Endothelial cell (in vitro differentiated cells): ENCODE results near the gene EVL. TPM values are rescaled to one million over a fixed set of nuclear protein-coding genes. Genes with fewer than 3 reads are reported as not detected.

Source experiments
- DNase-seq: peaks from one replicate; pipeline ENCODE4 v3.0.0; 2021; ENCODE audit warnings: low spot score
- H3K27ac Mint-ChIP-seq: one replicate; pipeline ENCODE4 v1.8.0; 2021; ENCODE audit warnings: mixed read lengths, inconsistent platforms; ENCODE audit not compliant: unreplicated experiment
- H3K27me3 Mint-ChIP-seq: one replicate; pipeline ENCODE4 v1.8.0; 2021; ENCODE audit warnings: mild to moderate bottlenecking, moderate library complexity, mixed read lengths, inconsistent platforms; ENCODE audit not compliant: unreplicated experiment
- H3K36me3 Mint-ChIP-seq: one replicate; pipeline ENCODE4 v1.8.0; 2021; ENCODE audit warnings: mild to moderate bottlenecking, low read depth, mixed read lengths, inconsistent platforms; ENCODE audit not compliant: unreplicated experiment
- H3K4me1 Mint-ChIP-seq: one replicate; pipeline ENCODE4 v1.8.0; 2021; ENCODE audit warnings: mild to moderate bottlenecking, mixed read lengths, inconsistent platforms; ENCODE audit not compliant: unreplicated experiment
- H3K4me3 Mint-ChIP-seq: one replicate; pipeline ENCODE4 v1.8.0; 2021; ENCODE audit warnings: mild to moderate bottlenecking, mixed read lengths, inconsistent platforms; ENCODE audit not compliant: unreplicated experiment
- H3K9me3 Mint-ChIP-seq: one replicate; pipeline ENCODE4 v1.8.0; 2021; ENCODE audit warnings: mixed read lengths, inconsistent platforms; ENCODE audit not compliant: unreplicated experiment
- total RNA-seq: library from RNA; stranded (reverse); fragmentation: NEBNext Ultra II Directional; extraction: Animal tissue kit (Norgen Biotek cat#: 25700); gene quantifications from one replicate; pipeline ENCODE4 v1.2.1, GENCODE V29; 2021; ENCODE audit not compliant: unreplicated experiment
- TF ChIP-seq, protein P1 (sequence below): fragments of 200-600 bp; sonication (generic); IDR thresholded peaks from one replicate; pipeline ENCODE4 v1.5.0; 2021; ENCODE audit warnings: antibody characterized with exemption; ENCODE audit not compliant: unreplicated experiment

Gene EVL
- total RNA-seq, 1 donor from 2014 or later: 142 TPM

DNA sequence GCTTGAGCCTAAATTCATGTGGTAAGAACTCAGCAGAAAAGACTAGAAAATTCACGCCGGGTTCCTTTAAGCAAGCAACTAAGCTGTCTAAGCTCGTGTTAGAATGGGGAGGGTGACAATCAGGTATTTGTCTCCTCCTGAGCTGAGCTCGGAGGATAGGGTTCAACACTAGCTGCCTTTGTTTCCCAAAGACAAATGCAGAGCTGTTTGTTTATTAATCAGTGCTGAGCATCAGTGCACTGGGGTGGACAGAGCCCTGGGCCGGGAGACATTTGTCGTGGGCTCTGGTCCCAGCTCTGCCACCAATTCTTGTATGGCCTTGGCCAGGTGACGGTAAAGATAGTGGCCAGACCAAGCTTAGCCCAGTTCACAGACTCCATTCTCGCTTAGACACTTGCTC is 50.5 kb downstream of the EVL start:
- H3K4me1 Mint-ChIP-seq: peaks cover 11% of the 10 kb centered on the region
- no peak overlapping the region for H3K4me3 Mint-ChIP-seq
- H3K36me3 Mint-ChIP-seq: peaks cover 13% of the 10 kb centered on the region
- no peak overlapping the region for H3K27ac Mint-ChIP-seq
- H3K9me3 Mint-ChIP-seq: no peaks in the 10 kb centered on the region
- TF ChIP-seq, protein P1, sequence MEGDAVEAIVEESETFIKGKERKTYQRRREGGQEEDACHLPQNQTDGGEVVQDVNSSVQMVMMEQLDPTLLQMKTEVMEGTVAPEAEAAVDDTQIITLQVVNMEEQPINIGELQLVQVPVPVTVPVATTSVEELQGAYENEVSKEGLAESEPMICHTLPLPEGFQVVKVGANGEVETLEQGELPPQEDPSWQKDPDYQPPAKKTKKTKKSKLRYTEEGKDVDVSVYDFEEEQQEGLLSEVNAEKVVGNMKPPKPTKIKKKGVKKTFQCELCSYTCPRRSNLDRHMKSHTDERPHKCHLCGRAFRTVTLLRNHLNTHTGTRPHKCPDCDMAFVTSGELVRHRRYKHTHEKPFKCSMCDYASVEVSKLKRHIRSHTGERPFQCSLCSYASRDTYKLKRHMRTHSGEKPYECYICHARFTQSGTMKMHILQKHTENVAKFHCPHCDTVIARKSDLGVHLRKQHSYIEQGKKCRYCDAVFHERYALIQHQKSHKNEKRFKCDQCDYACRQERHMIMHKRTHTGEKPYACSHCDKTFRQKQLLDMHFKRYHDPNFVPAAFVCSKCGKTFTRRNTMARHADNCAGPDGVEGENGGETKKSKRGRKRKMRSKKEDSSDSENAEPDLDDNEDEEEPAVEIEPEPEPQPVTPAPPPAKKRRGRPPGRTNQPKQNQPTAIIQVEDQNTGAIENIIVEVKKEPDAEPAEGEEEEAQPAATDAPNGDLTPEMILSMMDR: no peak
- peaks cover 9% of the 10 kb centered on the region for H3K27me3 Mint-ChIP-seq
- no peak for DNase-seq

DNA sequence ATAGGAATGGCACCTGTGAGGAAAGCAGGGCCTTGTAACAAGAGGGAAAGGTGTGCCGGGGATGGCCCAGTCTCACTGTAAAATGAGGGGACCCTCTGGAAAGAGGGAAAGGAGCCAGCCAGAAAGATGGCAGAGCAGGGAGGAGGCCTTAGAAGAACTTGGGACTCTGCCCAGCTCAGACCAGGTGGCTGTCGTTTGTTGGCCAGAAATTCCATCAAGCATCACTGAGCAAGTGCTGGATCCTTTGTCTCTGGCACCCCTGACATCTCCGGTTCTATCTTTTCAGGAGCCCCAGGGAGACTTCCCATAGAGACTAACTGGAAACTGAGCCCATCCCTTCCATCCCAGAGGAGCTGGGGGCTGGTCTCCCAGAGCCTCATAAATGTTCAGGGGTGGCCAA is 50.9 kb downstream of the EVL start:
- TF ChIP-seq, protein P1: no peak
- no peaks in the 10 kb centered on the region for H3K9me3 Mint-ChIP-seq
- H3K4me3 Mint-ChIP-seq: no peak overlapping the region
- H3K36me3 Mint-ChIP-seq: peaks cover 13% of the 10 kb centered on the region
- H3K27ac Mint-ChIP-seq: no peak overlapping the region
- H3K4me1 Mint-ChIP-seq: peaks cover 11% of the 10 kb centered on the region
- peaks cover 9% of the 10 kb centered on the region for H3K27me3 Mint-ChIP-seq
- DNase-seq: no peak

- Mint-ChIP-seq H3K27me3 (peaks cover 9% of the 10 kb centered on the region), H3K9me3 (no peaks in the 10 kb centered on the region), H3K4me1 (peaks cover 11% of the 10 kb centered on the region), H3K27ac (no peak overlapping the region), H3K4me3 (no peak overlapping the region), H3K36me3 (peaks cover 13% of the 10 kb centered on the region)
- TF ChIP-seq, protein P1: no peak
- DNase-seq: no peak
Observed at GRCh38 chr14:100117026-100117425, 51.8 kb downstream of the EVL start.

- DNase-seq: no peak
- TF ChIP-seq, protein P1: no peak
- H3K27me3 Mint-ChIP-seq: peaks cover 9% of the 10 kb centered on the region
- H3K4me1 Mint-ChIP-seq: peaks cover 10% of the 10 kb centered on the region
- peaks cover 13% of the 10 kb centered on the region for H3K36me3 Mint-ChIP-seq
- H3K27ac Mint-ChIP-seq: no peak overlapping the region
- H3K9me3 Mint-ChIP-seq: no peaks in the 10 kb centered on the region
- H3K4me3 Mint-ChIP-seq: no peak overlapping the region
Observed at GRCh38 chr14:100117633-100118395, 52.6 kb downstream of the EVL start.

- H3K36me3 Mint-ChIP-seq: peaks cover 18% of the 10 kb centered on the region
- H3K27ac Mint-ChIP-seq: no peak overlapping the region
- no peak for DNase-seq
- TF ChIP-seq, protein P1: no peak
- H3K4me1 Mint-ChIP-seq: peaks cover 3% of the 10 kb centered on the region
- no peak overlapping the region for H3K4me3 Mint-ChIP-seq
- H3K9me3 Mint-ChIP-seq: no peaks in the 10 kb centered on the region
- peaks cover 6% of the 10 kb centered on the region for H3K27me3 Mint-ChIP-seq
Observed at GRCh38 chr14:100118396-100119011, 53.3 kb downstream of the EVL start.
